HG03378 (cell line): ENCODE data around the gene KIAA1328.

Experiments used
- ATAC-seq: cut with Tn5 transposase; IDR thresholded peaks from one replicate; pipeline ENCODE4 v1.9.1; 2021; ENCODE audit warnings: mild to moderate bottlenecking, moderate library complexity; ENCODE audit not compliant: unreplicated experiment

Gene KIAA1328

GRCh38 chr18:36947820-36948348 is 119.0 kb downstream of the KIAA1328 start:
- no peak for ATAC-seq

DNA sequence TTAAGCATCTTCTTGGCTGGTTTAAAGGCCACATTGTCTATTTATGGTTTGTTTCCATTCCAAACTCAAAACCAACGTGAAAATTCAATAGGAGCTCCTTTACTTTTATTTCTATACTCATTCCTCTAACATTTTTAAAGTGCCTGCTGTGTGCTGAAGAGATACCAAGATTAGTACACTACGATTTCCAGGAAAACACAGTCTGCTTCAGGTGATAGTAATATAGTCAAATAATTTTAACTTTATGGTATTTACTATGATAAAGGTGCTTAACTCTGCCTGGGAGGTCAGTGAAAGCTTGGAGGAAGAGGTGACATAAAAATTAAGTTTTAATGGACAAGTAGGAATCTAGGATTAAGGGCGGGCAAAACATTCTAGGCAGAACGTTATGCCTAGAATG is 121.4 kb downstream of the KIAA1328 start:
- no peak for ATAC-seq

DNA sequence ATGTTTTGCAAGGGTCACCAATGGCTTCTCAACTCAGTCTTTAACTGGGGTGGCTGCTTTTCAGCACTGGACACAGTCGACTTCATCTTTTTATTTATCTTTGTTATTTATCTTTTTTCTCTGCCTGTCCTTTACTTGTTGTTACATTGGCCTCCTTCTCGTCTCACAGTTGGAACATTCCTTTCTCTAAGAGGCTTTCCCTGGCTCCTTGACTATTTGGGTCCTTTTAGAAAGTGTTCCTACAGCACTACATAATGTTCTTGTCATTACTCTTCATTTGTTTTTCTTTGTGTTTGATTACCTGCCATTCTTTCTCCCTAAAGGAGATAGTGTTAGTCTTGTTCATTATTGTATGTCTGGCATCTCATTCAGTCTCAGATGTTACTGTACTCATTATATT is 122.0 kb downstream of the KIAA1328 start:
- no peak for ATAC-seq

GRCh38 chr18:36953047-36953446 is 124.1 kb downstream of the KIAA1328 start:
- ATAC-seq: no peak

- ATAC-seq: no peak
Observed at GRCh38 chr18:36960038-36960437, 131.1 kb downstream of the KIAA1328 start.

- no peak for ATAC-seq
Observed at GRCh38 chr18:36963464-36963863, 134.5 kb downstream of the KIAA1328 start.

DNA sequence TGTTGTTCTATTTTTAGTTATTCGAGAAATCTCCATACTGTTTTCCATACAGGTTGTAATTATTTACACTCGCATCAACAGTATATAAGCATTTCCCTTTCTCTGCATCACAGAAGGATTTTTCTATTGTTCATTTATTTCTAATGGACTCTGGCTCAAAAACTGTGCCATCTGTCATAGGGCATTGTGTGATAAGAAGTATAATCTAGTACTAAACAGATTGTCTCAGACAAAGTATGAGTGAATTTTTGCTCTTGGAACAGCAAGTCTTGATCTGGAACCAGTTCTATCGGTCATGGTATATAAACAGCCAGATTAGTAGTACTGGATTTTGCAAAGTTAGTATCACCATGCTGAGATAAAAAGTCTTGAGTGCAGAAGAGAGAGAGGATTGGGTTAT is 145.8 kb downstream of the KIAA1328 start:
- no peak for ATAC-seq

GRCh38 chr18:36977121-36977520 is 148.2 kb downstream of the KIAA1328 start:
- ATAC-seq: no peak

GRCh38 chr18:36993068-36993467 is 164.1 kb downstream of the KIAA1328 start:
- ATAC-seq: peak; percentile 72

GRCh38 chr18:37006742-37007141 is 177.8 kb downstream of the KIAA1328 start:
- peak; percentile 68 for ATAC-seq

DNA sequence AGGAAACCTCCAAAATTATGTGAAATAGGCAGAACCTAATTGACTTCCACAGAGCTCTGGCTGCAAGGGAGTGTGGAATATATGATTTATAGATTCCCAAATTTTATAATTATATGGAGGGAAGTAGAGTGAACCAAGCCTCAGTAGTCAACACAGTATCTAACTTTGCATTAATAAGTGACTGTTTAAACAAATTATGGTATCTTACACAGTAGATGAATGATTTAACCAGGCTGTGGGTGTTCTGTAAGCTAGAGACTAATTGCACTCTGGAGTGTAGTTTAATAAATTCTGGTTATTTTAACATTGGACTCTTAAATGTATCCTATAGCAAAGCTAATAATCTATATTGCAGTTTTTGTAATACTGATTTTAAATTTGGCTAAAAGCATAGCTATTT is 183.5 kb downstream of the KIAA1328 start:
- no peak for ATAC-seq

DNA sequence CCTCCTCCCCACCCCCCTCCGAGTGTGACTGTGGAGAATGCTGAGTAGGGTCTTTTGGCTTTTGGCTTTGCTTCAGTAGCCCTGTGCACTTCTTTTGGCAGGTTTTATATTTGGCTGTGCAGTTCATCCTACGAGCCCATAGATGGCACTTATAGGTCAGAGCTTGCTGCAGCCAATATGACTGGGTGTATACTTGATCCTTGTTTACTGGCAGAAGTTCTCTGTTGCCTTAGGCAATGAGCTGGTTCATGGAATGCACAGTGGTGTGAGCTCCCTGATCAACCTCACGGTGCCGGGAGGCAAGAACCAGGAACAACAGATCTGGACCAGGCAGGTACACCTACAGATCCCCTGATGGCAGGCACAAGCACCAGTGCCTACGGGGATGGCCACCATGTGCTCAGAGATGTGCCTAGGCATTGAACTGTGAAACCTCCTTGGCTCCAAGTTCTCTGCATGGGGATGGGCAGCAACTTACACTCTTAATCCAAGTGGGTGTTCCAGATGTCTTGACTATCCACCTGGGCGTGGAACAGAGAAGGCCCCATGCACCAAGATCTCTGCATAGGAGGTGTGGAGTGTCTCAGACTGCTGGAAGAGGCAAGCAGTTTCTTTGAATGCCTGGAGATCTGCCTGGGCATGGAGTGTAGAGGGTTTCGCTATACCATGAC is 190.4 kb downstream of the KIAA1328 start:
- no peak for ATAC-seq

- no peak for ATAC-seq
Observed at GRCh38 chr18:37033419-37033818, 204.5 kb downstream of the KIAA1328 start.

GRCh38 chr18:37042381-37042780 is 213.5 kb downstream of the KIAA1328 start:
- ATAC-seq: no peak

DNA sequence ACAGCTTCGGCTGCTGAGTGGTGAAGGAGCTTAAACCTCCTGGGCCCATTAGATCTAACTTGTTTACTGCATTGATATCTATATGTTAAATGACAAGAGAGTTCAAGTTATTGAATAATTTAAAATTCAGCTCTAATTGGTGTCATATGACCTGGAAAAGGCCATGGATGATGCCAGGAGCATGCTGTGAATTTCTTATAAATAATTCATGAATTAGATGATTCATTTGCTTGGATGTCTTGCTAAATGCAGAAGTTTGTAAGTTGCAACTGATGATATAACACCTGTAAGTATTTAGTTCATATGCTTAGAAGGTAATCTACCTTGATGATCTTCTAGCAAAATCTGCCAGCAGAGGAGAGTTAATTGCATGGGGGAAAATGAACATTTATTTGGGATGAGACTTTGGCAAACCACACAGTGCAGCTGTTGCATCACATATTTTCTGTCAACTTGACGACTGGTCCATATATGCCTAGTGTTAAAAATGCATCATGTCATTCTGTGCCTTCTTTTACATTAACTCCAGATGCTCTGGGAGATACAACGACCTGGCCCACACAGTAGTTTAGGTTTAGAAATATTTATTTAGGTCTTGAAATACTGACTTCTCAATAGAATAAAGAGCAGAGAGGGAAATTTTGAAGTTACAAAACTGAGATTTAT is 226.3 kb downstream of the KIAA1328 start:
- ATAC-seq: no peak

DNA sequence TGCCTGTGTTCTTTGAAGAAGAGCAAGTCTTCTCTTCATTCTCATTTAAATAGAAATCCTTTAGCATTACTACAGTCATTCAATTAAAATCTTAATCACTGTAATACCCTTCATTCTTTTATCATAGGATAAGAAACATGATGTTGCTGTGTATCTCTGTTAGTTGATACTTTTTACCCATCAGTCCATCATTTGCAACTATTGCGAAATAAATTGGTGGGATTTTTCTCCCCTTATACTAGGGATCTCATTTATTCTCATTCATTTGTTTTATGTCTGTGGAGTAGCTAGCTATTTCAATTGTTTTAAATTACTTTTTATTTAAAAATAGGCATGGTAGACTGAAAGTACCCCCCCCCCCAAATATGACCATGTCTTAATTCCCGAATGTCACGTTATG is 235.3 kb downstream of the KIAA1328 start:
- no peak for ATAC-seq

DNA sequence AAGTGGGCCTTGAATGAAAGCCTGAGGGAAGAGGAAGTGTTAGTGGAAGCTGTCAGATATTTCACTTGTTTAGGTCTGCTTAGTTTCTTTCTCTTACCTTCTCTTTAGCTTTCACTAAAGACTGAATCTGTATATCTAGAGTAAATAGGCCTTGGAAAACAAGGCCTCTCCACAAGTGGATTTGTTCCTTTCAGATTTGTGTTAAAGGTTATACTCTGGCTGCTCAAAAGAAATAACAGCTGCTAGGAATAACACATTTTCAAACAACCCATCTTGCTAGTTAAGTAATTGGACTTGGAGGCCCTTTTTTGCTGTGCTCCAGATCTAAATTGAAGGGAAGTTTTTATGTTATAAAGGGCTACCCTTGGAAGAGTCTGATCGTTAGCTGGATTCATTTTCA is 236.3 kb downstream of the KIAA1328 start:
- ATAC-seq: no peak

DNA sequence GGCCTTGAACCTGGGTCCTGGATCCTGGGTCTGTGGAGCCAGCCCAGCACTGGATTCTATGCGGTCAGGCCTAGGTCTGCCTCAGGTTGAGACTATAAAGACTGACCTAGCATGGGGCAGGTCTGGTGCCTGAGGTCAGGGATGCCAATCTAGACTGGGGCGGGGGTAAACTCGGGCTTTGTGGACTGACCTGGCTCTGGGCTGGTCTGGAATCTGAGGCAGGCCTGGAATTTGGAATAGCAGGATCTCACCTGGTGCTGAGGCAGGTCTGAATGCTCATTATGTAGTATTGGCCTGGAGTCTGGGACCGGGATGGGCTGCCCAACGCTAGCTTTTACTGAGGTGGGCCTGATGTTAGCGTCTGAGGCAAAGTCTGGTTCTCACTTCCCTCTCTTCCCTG is 256.0 kb downstream of the KIAA1328 start:
- ATAC-seq: no peak

GRCh38 chr18:37085362-37085761 is 256.4 kb downstream of the KIAA1328 start:
- no peak for ATAC-seq

- ATAC-seq: no peak
Observed at GRCh38 chr18:37107748-37108522, 279.0 kb downstream of the KIAA1328 start.

DNA sequence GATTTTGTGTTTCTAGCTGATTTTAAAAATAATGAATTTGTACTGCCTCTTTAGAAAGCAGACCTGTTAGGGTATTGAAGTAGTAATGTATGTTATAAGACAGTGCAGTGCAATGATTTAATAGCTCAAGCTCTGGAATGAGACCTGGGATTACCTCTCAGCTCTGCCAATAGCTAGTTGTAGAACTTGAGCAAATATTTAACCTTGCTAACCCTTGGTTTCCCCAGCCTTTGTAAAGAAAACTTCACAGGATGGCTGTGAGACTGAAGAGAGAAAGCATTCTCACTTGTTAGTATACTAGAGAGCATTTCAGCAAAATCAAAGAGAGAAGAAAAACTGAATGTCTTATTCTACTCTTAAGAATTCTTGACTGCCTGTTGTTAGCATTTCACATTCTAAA is 293.9 kb downstream of the KIAA1328 start:
- no peak for ATAC-seq

DNA sequence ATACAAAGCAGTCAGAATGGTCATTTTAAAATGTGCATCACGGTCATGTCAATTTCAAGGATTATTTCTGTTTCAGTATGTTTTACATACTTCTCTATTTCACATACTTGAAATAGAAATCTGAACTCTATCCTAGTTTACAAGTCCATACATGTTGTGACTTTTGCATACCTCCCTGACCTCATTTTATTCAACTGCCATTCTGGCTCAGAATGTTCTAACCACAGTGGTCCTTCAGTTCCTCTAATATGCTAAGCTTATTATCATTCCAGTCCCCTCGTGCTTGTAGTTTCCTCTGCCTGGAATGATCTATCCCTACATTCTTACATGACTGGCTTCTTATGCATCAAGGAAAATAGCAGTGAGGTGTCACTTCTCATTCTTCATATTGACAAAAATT is 295.6 kb downstream of the KIAA1328 start:
- ATAC-seq: peak; percentile 56
